ENCODE measurements around the gene ZNF710. TPM values are rescaled to one million over a fixed set of nuclear protein-coding genes. Genes with fewer than 3 reads are reported as not detected.

Gene ZNF710
- total and polyA plus RNA-seq, 2 of the 8 experiments (the other 6 are each of a cell fraction or from before 2014, with no cell fraction given): 10.5 to 24.0 TPM

GRCh38 chr15:90090226-90090848 lies 89.2 kb downstream of the ZNF710 start:
- H2AK5ac ChIP-seq (ENCODE audit: low read depth, low read length): no peak overlapping the region
- H3K4ac ChIP-seq (replicated peaks; ENCODE audit: insufficient read length, low read depth, low read length): no peak overlapping the region
- H2BK120ac ChIP-seq (replicated peaks; ENCODE audit: low read depth, low read length): no peak overlapping the region
- no peaks in the 10 kb centered on the region; the same call in 1 of the 2 replicates for H3K79me1 ChIP-seq (ENCODE audit: low read depth, low read length)
- H3K18ac ChIP-seq (ENCODE audit: extremely low read depth, low read length): no peak overlapping the region
- no peak overlapping the region for H2BK5ac ChIP-seq (ENCODE audit: low read depth, low read length)
- H3K4me3 ChIP-seq (ENCODE audit: extremely low read depth in 1 of 4, insufficient read depth in 2 of 4, low read depth in 3 of 4, low read length in 4 of 4): no peak overlapping the region
- no peaks in the 10 kb centered on the region for H3K27me3 ChIP-seq (replicated peaks in 1 of 4; ENCODE audit: control insufficient read depth in 3 of 4, extremely low read depth in 1 of 4, insufficient read depth in 3 of 4, low read length in 3 of 4)
- no peak overlapping the region for H4K5ac ChIP-seq (ENCODE audit: insufficient read length, low read depth, low read length)
- no peak overlapping the region for H4K91ac ChIP-seq (replicated peaks; ENCODE audit: insufficient read length, low read length)
- no peak overlapping the region for H2BK12ac ChIP-seq (ENCODE audit: low read depth, low read length)
- H3K14ac ChIP-seq (ENCODE audit: insufficient read length): no peak overlapping the region
- no peak overlapping the region for H2AFZ ChIP-seq (ENCODE audit: low read length)
- H3K79me2 ChIP-seq (ENCODE audit: control insufficient read depth in 1 of 2, insufficient read depth in 2 of 2, low read length in 2 of 2): no peaks in the 10 kb centered on the region; a peak in 1 of 4 replicates
- no peak overlapping the region for H2BK15ac ChIP-seq (ENCODE audit: low read length)
- 0 out of 4 replicates have a peak, but pooled peaks cover 0 to 3% of the 10 kb centered on the region in 2 experiments for H3K9me3 ChIP-seq (ENCODE audit: insufficient read depth in 2 of 2, low read depth in 1 of 2, low read length in 1 of 2)
- no peak overlapping the region for H2BK20ac ChIP-seq (ENCODE audit: low read length)
- H3K56ac ChIP-seq (replicated peaks; ENCODE audit: insufficient read length, low read depth, low read length): no peak overlapping the region
- no peaks in the 10 kb centered on the region; a peak in 2 of 7 replicates for H3K4me1 ChIP-seq (replicated peaks in 1 of 4; ENCODE audit: control insufficient read depth in 3 of 4, insufficient read depth in 4 of 4, low read length in 3 of 4)
- H4K20me1 ChIP-seq (replicated peaks in 1 of 2; ENCODE audit: control insufficient read depth in 1 of 2, insufficient read depth in 2 of 2, low read length in 2 of 2): peaks cover 4 to 16% of the 10 kb centered on the region in 2 experiments
- H4K8ac ChIP-seq (ENCODE audit: extremely low read depth, insufficient read depth, low read length): no peak overlapping the region
- no peak overlapping the region for H3K27ac ChIP-seq (ENCODE audit: low read depth, low read length)
- no peak overlapping the region for H3K4me2 ChIP-seq (ENCODE audit: insufficient read depth in 1 of 2, low read depth in 2 of 2, low read length in 2 of 2)
- H3K36me3 ChIP-seq (ENCODE audit: control insufficient read depth in 2 of 4, insufficient read depth in 4 of 4, low read length in 3 of 4): peaks cover 0 to 7% (median 4%) of the 10 kb centered on the region in 4 experiments; a peak in 5 of 8 replicates
- H3K23me2 ChIP-seq (ENCODE audit: low read depth, low read length): no peaks in the 10 kb centered on the region
- DNase-seq (ENCODE audit: low read depth in 1 of 2, low spot score in 2 of 2) (no peak), FAIRE-seq (no peak)
- POLR2A ChIA-PET (ENCODE audit: partially characterized antibody): no interaction called here
- no peak overlapping the region for H3K9ac ChIP-seq (replicated peaks in 1 of 4; ENCODE audit: extremely low read depth in 1 of 4, low read depth in 3 of 4, low read length in 3 of 4)
- CTCF ChIA-PET (ENCODE audit: partially characterized antibody): interaction anchor here (0.7 to 10.4 kb wide), 5 partner anchors 14 to 330 kb away, joined by 3 to 99 read pairs (median 4); no protein-coding TSS in a partner anchor
- WGBS, 2 experiments (ENCODE audit: extremely low coverage in 1 of 2, insufficient coverage in 1 of 2, insufficient read length in 1 of 2, insufficient replicate concordance in 2 of 2, low coverage in 1 of 2, low lambda C conversion rate in 2 of 2, missing lambda C conversion rate in 1 of 2): 81% methylated on average over 9 of the region's 11 CpGs; no CpG with 5 or more reads in 1 of the 2 experiments
- H3K23ac ChIP-seq (ENCODE audit: insufficient read length): no peak overlapping the region
- TF ChIP-seq POU5F1 (IDR thresholded peaks at IDR 0.05; ENCODE audit: low read depth, low read length) (no peak), JUN (IDR thresholded peaks at IDR 0.05; ENCODE audit: low read depth, low read length) (no peak), KDM1A (IDR thresholded peaks at IDR 0.05; ENCODE audit: borderline replicate concordance, low read length) (no peak), SIN3A (conservative IDR thresholded peaks at IDR 0.05 in 1 of 2, IDR thresholded peaks at IDR 0.05 in 1 of 2; ENCODE audit: low read depth in 1 of 2, low read length in 2 of 2) (no peak), CEBPB (IDR thresholded peaks at IDR 0.05; ENCODE audit: low read depth, low read length) (no peak), ATF3 (IDR thresholded peaks at IDR 0.05; ENCODE audit: insufficient read depth, low read depth, low read length) (no peak), BCL11A (IDR thresholded peaks at IDR 0.05; ENCODE audit: low read depth in 2 of 2, low read length in 2 of 2) (no peak), ATF2 (IDR thresholded peaks at IDR 0.05; ENCODE audit: low read length) (no peak), TAF1 (IDR thresholded peaks at IDR 0.05; ENCODE audit: low read depth, low read length) (no peak), MAFK (IDR thresholded peaks at IDR 0.05; ENCODE audit: low read depth, low read length) (no peak), RBBP5 (IDR thresholded peaks at IDR 0.05; ENCODE audit: borderline replicate concordance, low read depth, low read length) (no peak)

Measured in H1 (cell line).